ENCODE data around the gene PASD1. TPM values are rescaled to one million over a fixed set of nuclear protein-coding genes. Genes with fewer than 3 reads are reported as not detected.

The PASD1 gene
- total RNA-seq, 1 experiment from 2014 or later = not detected

DNA sequence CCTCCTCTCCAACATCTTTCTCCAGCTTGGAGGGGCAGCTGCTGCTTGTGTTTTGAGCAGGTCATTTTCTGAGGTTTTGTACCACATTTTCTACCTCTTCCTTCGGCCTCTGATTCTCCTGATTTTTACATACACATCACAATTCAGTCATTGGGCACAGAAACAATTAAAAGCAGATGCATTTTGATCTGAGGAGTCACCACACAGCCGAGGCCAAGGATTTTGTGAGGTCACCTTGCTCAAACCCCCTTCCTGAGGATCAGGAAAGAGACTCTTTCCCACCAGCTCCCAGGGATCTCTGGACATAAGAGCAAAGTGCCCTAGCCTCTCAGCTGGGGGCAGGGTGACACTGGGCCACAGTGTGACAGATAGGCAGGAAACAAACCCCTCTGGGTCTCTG, 147.0 kb downstream of the PASD1 start:
- Histone ChIP-seq H3K9ac (ENCODE audit: low read length) (no peak overlapping the region), H3F3A (ENCODE audit: low read length, unreplicated experiment) (no peaks in the 10 kb centered on the region), H3K4me2 (ENCODE audit: low read length) (no peak overlapping the region), H3K36me3 (ENCODE audit: low read depth, low read length) (no peaks in the 10 kb centered on the region), H3K27me3 (ENCODE audit: low read length) (no peaks in the 10 kb centered on the region), H3K79me2 (ENCODE audit: low read length) (no peaks in the 10 kb centered on the region), H4K20me1 (ENCODE audit: low read length) (no peaks in the 10 kb centered on the region), H3K4me1 (ENCODE audit: insufficient read depth, low read length) (no peaks in the 10 kb centered on the region), H3K4me3 (ENCODE audit: low read length) (no peak overlapping the region), H3K27ac (ENCODE audit: low read length) (no peak overlapping the region), H2AFZ (ENCODE audit: low read length) (no peak overlapping the region), H3K9me3 (ENCODE audit: low read length) (no peaks in the 10 kb centered on the region), H3K9me2 (replicated peaks; ENCODE audit: low read length) (no peaks in the 10 kb centered on the region)
- BruUV-seq (replicated peaks) = no TSS peak
- ATAC-seq = no peak
- intact Hi-C loops (cut with micrococcal nuclease) = no loop called here
- TF ChIP-seq, protein P1, sequence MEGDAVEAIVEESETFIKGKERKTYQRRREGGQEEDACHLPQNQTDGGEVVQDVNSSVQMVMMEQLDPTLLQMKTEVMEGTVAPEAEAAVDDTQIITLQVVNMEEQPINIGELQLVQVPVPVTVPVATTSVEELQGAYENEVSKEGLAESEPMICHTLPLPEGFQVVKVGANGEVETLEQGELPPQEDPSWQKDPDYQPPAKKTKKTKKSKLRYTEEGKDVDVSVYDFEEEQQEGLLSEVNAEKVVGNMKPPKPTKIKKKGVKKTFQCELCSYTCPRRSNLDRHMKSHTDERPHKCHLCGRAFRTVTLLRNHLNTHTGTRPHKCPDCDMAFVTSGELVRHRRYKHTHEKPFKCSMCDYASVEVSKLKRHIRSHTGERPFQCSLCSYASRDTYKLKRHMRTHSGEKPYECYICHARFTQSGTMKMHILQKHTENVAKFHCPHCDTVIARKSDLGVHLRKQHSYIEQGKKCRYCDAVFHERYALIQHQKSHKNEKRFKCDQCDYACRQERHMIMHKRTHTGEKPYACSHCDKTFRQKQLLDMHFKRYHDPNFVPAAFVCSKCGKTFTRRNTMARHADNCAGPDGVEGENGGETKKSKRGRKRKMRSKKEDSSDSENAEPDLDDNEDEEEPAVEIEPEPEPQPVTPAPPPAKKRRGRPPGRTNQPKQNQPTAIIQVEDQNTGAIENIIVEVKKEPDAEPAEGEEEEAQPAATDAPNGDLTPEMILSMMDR (conservative IDR thresholded peaks at IDR 0.05; ENCODE audit: low read depth, low read length) = no peak
- no peak for TF ChIP-seq EZH2 (IDR thresholded peaks at IDR 0.05; ENCODE audit: low read length, unreplicated experiment)
- no peak for TF ChIP-seq EZH2phosphoT487 (IDR thresholded peaks at IDR 0.05; ENCODE audit: borderline replicate concordance, low read length)
- CTCF ChIA-PET = no interaction called here
- POLR2A ChIA-PET (ENCODE audit: unreplicated experiment) = no interaction called here
- no peak for DNase-seq

DNA sequence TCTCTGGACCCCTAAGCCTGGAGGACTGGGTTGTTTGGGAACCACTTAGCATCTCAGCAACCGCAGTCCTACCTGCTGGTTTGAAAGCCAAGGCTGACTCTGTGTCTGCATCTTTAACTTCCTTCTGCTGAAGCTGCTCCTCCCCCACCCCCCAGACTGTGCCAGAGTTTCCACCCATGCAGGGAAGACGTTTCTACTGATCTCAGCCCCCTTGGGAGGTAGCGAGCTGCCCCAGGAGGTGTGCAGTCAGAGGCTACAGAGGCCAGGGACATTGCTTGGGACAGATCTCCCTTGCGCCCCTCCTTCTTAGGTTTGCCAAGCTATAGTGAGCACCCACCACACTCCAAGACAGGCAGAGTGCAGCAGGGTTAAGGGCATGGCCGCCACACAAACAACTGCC, 147.7 kb downstream of the PASD1 start:
- no peaks in the 10 kb centered on the region for H3K27me3 ChIP-seq (ENCODE audit: low read length)
- H3K4me2 ChIP-seq (ENCODE audit: low read length) = no peak overlapping the region
- ChIA-PET POLR2A (ENCODE audit: unreplicated experiment) (no interaction called here), CTCF (no interaction called here)
- no peaks in the 10 kb centered on the region for H3K9me2 ChIP-seq (replicated peaks; ENCODE audit: low read length)
- H3K4me1 ChIP-seq (ENCODE audit: insufficient read depth, low read length) = no peaks in the 10 kb centered on the region
- BruUV-seq (replicated peaks) = no TSS peak
- H4K20me1 ChIP-seq (ENCODE audit: low read length) = no peaks in the 10 kb centered on the region
- no peaks in the 10 kb centered on the region for H3F3A ChIP-seq (ENCODE audit: low read length, unreplicated experiment)
- no peak overlapping the region for H2AFZ ChIP-seq (ENCODE audit: low read length)
- H3K36me3 ChIP-seq (ENCODE audit: low read depth, low read length) = no peaks in the 10 kb centered on the region
- H3K79me2 ChIP-seq (ENCODE audit: low read length) = no peaks in the 10 kb centered on the region
- no peak for DNase-seq
- intact Hi-C loops (cut with micrococcal nuclease) = no loop called here
- no peak for ATAC-seq
- H3K9ac ChIP-seq (ENCODE audit: low read length) = no peak overlapping the region
- H3K9me3 ChIP-seq (ENCODE audit: low read length) = no peaks in the 10 kb centered on the region
- no peak for TF ChIP-seq EZH2 (IDR thresholded peaks at IDR 0.05; ENCODE audit: low read length, unreplicated experiment)
- H3K4me3 ChIP-seq (ENCODE audit: low read length) = no peak overlapping the region
- no peak overlapping the region for H3K27ac ChIP-seq (ENCODE audit: low read length)

- Histone ChIP-seq H3K79me2 (ENCODE audit: low read length) (no peaks in the 10 kb centered on the region), H3K4me3 (ENCODE audit: low read length) (no peak overlapping the region), H3K27ac (ENCODE audit: low read length) (no peak overlapping the region), H3K9ac (ENCODE audit: low read length) (no peak overlapping the region), H3K9me2 (replicated peaks; ENCODE audit: low read length) (no peaks in the 10 kb centered on the region), H3K36me3 (ENCODE audit: low read depth, low read length) (no peaks in the 10 kb centered on the region), H3F3A (ENCODE audit: low read length, unreplicated experiment) (no peaks in the 10 kb centered on the region), H3K9me3 (ENCODE audit: low read length) (no peaks in the 10 kb centered on the region), H3K27me3 (ENCODE audit: low read length) (no peaks in the 10 kb centered on the region), H3K4me2 (ENCODE audit: low read length) (no peak overlapping the region), H4K20me1 (ENCODE audit: low read length) (no peaks in the 10 kb centered on the region), H3K4me1 (ENCODE audit: insufficient read depth, low read length) (no peaks in the 10 kb centered on the region), H2AFZ (ENCODE audit: low read length) (no peak overlapping the region)
- no TSS peak for BruUV-seq (replicated peaks)
- ChIA-PET POLR2A (ENCODE audit: unreplicated experiment) (no interaction called here), CTCF (no interaction called here)
- DNase-seq (no peak), ATAC-seq (no peak)
- intact Hi-C loops (cut with micrococcal nuclease) = no loop called here
- TF ChIP-seq EZH2 (IDR thresholded peaks at IDR 0.05; ENCODE audit: low read length, unreplicated experiment) = no peak
- TF ChIP-seq, protein P1 (conservative IDR thresholded peaks at IDR 0.05; ENCODE audit: low read depth, low read length) = no peak
- no peak for TF ChIP-seq EZH2phosphoT487 (IDR thresholded peaks at IDR 0.05; ENCODE audit: borderline replicate concordance, low read length)
Observed at GRCh38 chrX:151711787-151712186, 148.3 kb downstream of the PASD1 start.
